Activated T-cell treated with anti-CD3 and anti-CD28 coated beads for 1 hour (primary cell): ENCODE measurements around the gene PSMF1.

ENCODE experiments used
- DNase-seq: peaks from one replicate; pipeline ENCODE4 v3.0.0-alpha.2; 2020; ENCODE audit warnings: low read depth

The PSMF1 gene

DNA sequence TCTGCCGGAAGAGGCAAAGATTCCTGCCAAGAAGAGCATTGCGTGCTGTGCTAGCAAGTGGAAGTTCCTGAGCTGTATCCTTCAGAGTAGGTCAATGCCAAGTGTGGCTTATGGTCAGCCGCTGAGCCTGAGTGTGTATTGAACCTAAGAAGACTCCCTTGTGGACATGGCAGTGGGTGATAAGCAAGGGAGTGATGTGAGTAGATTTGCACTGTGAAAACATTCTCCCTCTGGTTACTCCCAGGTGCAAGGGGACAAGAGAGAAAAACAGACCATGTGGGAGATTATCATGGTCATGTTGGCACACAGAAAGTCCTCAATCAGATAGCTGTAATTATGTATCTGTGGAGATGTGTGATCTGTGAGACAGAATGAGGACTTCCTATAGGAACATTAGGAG lies 72.4 kb downstream of the PSMF1 start:
- no peak for DNase-seq

DNA sequence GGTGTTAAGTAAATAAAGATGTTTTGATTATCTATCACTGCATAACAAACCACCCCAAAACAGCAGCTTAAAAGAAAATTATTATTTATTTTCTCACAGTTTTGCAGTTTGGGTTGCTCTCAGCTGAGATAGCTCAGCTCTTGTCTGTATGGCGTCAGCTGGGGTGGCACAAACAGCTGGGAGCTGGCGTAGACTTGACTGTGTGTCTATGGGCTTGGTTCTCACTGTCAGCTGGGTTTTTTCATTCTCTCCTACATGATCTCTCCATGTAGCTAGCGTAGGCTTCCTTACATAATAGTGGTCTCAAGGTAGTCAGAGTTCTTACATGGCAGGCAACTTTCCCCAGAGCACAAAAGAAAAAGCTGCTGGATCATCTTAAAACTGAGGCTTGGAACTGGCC lies 72.9 kb downstream of the PSMF1 start:
- no peak for DNase-seq

DNA sequence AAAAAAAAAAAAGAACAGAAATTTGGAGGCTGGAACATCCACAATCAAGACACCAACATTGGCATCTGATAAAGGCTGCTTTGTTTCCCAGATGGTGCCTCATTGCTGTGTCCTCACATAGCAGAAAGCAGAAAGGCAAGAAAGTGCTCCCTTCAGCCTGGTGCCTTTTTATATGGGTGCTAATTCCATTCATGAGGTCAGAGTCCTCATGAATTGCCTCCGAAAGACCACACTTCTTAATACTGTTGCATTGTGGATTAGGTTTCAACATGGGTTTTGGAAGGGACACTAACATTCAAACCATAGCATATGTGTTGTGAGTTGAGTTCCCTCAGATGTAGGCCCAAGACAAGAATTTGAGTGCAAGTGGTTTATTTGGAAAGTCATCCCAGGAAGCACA lies 76.8 kb downstream of the PSMF1 start:
- DNase-seq: no peak

DNA sequence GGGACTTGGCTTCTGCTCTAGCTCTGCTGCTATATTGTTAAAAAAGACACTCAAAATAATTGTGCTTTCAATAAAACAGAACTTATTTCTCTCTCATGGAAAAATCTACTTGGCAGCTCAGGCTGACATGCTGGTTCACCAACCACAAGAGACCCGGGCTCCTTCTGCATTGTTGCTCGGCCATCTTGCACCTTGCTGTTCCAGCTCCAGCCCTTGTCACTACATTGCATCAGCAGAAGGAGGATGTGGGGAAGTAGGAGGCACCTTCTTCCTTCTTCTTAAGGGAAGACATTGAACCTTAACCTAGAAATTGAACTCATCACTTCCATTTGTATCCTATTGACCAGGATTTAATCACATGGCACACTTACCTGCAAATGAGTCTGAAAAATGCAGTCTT lies 78.2 kb downstream of the PSMF1 start:
- no peak for DNase-seq

DNA sequence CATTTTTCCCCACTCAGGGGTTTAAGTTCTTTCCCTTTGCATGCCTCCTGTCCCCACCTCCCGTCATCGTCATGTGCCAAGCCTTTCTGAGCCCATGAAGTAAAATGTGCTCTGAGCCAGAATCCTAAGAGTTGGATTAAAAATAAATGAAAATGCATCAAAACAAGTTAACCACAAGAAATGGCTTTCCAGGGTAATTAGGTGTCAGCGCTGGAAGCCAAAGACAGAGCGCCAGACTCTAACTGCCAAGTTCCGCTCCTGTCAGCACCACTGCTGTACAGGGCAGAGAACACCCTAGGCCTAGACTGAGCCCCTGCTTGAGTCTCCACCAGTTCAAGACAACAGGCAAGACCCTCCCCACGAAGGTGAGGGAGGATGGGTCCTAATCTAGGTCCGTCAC lies 79.4 kb downstream of the PSMF1 start:
- no peak for DNase-seq

- DNase-seq: no peak
These were observed 80.3 kb downstream of the PSMF1 start for GRCh38 chr20:1198751-1199150.

DNA sequence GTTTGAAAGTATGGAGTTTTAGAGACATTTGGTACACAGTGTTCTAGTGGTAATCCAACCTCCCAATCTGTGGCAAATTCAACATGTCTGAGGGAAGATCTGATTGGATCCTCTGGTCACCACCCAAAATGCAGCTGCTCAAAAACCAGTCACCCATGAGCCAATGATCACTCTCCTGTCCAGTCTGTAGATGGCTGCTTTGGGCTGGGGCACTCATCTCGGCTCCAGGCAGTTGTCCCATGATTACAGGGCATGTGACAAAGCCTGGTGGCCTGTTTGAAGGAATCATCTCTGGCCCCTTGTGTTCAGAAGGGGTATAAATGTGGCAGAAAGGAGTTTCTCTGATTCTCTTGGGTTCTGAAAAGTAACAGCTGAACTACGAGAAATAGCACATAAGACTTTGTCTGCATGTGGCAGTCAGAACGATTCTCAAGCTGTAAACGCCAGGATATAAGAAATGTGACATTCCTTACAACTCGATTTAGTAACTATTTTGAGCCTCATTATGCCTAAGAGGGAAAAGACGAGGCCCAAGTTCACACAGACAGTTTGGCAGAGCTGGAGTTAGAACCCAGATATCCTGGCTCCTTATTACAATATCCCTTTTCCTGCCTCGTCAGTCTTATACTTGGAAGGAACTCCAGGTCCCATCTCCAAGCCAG lies 80.9 kb downstream of the PSMF1 start:
- no peak for DNase-seq

GRCh38 chr20:1199964-1200363 lies 81.6 kb downstream of the PSMF1 start:
- DNase-seq: no peak

- no peak for DNase-seq
These were observed 84.5 kb downstream of the PSMF1 start, which contains the start of gene C20orf202 for GRCh38 chr20:1202762-1203504. Gene C20orf202 (plus strand): TSS chr20:1203454. CDS start chr20:1203586, 132 bp downstream.

DNA sequence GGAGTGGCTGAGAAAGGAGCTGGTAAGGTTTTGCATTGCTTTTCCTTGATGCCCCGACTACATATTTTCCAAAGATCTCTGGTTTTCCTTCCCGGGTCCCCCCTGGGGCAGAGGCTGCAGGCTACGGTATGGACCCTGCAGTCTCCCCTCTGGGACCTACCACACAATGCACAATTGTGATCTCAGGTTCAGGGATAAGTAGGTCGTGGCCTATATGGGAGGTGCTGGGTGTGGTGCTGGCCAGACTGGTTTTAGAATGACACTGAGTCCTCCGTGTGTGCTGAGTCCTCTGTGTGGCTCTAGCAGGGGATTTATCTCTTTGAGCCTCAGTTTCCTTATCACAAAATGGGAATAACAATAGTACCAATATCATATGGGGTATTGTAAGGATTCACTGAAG lies 85.2 kb downstream of the PSMF1 start:
- no peak for DNase-seq

GRCh38 chr20:1204113-1204512 lies 85.7 kb downstream of the PSMF1 start:
- DNase-seq: no peak

- DNase-seq: no peak
These were observed 86.2 kb downstream of the PSMF1 start for GRCh38 chr20:1204576-1204975.

GRCh38 chr20:1205802-1206201 lies 87.4 kb downstream of the PSMF1 start:
- no peak for DNase-seq

- DNase-seq: no peak
These were observed 88.2 kb downstream of the PSMF1 start for GRCh38 chr20:1206366-1207148.

DNA sequence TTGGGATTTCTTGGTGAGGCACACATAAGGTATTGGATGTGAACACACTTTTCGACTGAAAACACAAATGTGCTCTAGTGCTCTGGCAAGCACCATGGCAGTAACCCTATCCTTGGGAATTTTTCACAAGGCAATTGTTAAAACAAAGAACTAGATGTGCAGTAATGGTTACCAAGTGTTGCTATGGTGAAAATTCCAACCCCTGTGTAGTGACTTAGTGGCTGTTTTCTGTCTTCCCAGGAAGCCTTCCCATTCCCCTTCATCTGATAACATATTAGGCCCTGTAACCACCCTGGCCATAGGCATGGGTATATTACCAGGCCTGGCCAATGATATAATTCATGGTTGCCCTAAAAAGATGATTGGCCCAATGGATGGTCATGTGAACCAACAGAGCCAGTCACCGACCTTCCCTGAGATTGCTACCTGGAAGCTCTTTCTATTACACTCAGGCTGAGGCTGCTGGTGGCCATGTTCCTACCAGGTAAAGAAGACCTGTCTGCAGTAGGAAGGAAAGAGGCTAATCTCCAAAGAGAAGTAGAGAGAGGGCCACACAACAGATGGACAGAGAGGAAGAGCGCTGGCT lies 89.0 kb downstream of the PSMF1 start:
- DNase-seq: no peak

DNA sequence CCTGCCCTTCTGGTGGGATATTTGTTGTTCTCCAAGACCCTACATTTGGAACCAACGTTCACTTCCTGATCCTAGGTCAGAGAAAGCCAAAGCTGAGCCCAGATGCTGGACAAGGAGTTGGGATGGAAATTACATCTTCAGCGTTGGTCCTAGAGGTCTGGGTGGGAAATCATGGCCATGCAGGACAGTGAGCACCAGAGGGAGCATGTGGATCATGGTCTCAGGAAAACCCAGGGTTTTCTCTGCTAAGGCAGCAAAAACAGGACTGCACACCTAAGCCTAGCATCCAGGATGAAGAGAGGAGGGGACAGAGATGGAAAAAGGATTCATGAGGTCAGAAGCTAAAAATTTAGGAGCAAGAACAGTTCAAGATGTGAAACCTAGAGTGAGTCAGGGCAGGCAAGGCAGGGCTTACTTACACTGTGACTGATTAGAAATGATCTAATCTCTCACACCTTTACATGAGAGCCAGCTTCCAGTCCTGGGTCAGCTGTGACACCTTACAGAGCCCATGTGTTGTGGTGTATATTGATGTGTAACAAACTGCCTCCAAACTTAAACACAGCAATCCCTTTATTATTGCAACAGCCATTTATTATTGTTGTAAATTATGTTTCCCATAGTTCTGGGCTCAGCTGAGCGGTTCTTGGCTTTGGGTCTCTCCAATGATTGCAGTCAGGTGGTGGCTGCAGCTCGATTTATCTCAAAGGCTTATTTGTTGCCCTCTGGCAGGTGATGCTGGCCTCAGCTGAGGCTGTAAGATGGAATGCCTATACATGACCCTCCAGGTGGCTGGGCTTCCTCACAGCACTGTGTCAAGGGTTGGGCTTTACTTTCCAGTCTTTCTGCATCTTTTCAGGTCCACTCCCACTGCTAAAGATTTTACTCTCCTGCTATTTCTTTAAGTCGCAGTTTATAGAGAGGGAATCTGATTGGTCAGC lies 91.3 kb downstream of the PSMF1 start:
- no peak for DNase-seq

DNA sequence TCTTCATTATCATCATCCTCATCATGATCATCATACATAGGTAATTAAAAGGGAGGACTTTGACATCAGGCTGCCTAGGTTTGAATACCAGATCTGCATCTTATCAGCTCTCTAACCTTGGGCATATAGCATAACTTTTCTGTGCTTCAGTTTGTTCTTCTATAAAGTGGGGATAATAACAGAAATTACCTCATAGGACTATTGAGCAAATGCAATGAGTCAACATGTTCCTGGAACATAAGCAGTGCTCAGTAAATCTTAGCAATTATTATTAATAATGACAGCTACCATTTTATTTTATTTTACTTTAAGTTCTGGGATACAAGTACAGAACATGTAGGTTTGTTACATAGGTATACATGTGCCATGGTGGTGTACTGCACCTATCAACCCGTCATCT lies 92.1 kb downstream of the PSMF1 start:
- no peak for DNase-seq

- no peak for DNase-seq
These were observed 93.6 kb downstream of the PSMF1 start for GRCh38 chr20:1212023-1212422.

DNA sequence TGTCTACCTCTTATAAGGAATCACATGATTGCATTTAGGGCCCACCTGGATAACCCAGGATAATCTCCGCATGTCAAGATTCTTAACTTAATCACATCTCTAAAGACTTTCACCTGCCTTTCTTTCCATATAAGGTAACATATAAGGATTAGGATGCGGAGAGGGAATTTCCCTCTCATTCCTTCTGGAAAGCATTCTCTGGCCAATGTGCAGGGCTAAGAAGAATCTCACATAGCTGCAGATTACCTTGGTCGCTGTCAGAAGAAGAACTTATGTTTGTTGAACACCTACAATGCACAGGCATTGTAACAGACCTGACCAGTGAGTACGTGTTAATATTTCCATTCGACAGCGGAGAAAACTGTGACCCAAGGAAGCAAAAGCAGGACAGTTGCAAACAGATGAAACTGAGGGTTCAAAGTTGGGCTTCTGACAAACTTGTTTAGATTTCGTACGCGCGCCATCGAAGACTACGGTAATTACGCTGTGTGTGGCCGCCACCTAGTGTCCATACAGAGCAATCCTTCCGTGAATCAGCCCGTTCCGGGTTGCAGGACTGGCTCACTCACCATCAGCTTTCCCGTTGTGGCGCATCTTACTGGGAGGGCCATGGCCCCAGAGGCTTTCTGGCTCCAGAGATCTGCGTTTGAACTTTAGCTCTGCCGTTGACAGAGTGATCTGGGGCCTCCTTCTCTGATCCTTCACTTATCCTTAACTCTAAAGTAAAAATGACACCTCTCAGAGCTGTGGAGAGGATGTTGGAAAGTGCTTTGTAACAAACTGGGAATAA lies 94.4 kb downstream of the PSMF1 start:
- peak; percentile 61 for DNase-seq

DNA sequence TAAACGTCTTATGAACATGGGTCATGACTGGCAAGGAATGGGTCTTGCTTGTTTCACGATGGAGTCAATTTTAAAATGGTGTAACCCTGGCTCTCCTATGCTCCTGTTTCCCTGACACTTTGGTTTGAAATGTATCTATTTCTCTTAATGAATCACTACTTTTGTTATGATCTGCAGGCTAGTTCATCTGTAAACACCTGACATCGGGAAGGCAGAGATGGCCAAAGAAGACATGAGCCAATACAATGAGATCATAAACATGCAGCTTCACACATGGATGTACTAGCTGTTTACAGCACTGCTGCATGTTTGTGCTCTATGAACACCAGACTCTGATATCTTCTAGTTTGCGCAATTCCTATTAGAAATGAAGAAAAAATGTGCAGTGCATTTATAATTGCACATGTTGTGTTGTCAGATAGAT lies 96.4 kb downstream of the PSMF1 start:
- DNase-seq: no peak
